NCI-H1092 (cell line): ENCODE data around the gene OR2T2.
"Not testable (repeated sequence)": the region's sequence is repeated elsewhere in the genome, so short reads cannot be mapped to it uniquely, and the experiment has no call there.

Experiments used
- DNase-seq: peaks from one replicate; lab custom pipeline; 2025; lab: John Stamatoyannopoulos, UW

The OR2T2 gene

DNA sequence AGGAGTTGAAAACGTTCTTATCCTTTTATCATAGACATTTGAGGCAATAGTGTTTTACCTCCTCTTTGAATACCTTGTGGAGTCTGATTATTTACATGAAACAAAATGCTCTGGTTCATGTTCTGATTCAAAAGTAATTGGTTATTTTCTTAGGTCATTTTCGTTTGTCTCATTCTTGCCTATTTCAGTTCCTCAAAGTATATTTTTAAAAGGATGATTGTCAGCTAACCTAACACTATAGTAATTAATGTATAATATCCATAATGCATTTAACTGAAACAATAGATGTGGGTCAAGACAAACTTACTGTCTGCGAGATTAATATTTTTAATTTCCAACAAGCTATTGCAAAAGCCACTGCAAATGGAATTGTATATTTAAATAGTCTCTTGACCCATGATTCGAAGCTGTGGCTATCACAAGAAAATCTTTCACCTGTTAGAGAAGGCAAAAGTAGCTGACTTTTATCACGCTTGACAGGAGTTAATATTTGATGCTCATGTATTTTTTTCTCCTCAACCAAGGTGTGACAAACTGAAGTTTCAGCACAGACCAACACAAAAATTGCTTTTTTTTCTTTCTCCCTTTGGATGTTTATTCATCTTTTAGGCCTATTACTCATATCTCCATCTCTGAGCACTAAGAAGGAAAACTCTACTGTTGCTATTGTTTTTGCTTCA lies 5.2 kb downstream of the OR2T2 start:
- not testable (repeated sequence) for DNase-seq

DNA sequence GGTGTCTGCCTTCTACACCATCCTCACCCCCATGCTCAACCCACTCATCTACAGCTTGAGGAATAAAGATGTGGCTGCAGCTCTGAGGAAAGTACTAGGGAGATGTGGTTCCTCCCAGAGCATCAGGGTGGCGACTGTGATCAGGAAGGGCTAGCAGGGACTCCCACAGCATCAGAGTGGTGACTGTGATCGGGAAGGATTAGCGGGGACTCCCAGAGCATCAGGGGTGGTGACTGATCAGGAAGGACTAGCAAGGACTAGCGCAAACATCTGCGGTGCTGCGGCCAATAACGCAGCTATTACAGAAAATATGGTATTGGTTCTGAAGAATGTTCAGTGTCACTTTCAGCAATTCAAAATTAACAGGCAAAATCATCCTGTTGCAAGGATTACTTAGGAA lies 8.2 kb downstream of the OR2T2 start:
- not testable (repeated sequence) for DNase-seq

DNA sequence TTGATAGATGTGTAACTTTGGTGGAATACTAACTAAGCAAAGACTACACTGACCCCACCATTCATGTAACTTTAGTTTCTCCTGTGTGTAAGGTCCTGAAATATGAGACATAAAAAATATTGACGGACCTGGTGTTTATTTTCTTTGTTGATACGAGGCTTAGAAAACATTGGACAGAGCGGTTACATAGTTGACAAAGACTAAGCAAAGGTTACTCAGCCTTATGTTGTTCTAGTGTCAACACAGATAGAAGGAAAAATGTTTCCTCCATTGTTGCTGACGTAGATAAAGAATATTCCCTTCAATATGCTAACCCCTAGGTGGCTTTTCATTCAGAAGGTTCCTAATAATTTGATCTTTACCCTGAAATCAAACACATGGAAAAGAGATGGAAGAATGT lies 9.6 kb downstream of the OR2T2 start:
- DNase-seq = not testable (repeated sequence)

DNA sequence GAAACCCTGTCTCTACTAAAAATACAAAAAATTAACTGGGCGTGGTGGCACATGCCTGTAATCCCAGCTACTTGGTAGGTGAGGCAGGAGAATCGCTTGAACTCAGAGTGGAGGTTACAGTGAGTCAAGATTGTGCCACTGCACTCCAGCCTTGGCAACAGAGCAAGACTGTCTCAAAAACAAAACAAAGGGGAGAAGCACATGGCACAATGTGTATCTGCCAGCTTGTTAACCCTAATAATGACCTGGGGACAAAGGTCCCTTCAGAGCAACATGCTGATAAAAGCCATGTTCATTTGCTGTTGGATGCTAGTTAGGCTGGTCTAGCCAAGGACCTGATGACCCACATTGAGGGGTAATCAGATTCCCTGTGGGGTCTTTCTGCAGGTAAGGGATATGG lies 11.2 kb downstream of the OR2T2 start:
- not testable (repeated sequence) for DNase-seq

DNA sequence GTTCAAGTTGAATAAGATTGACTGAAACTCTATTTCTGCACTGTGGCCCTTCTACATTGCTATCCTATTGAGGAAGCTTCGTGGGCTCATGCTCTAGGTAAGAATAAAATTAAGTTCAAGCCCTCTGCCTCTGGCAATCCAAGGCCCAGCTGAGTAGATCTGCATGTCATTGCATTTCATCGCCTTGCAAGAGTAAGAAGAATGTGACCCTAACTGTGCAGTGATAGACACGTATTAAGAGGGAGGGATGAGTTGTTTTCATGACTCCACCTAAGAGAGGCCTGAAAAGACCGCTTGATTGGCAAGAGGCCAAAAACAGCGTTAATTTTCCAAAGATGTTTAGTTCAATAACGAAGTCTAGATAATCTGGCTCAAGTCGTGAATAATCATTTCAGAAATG lies 13.7 kb downstream of the OR2T2 start:
- not testable (repeated sequence) for DNase-seq

DNA sequence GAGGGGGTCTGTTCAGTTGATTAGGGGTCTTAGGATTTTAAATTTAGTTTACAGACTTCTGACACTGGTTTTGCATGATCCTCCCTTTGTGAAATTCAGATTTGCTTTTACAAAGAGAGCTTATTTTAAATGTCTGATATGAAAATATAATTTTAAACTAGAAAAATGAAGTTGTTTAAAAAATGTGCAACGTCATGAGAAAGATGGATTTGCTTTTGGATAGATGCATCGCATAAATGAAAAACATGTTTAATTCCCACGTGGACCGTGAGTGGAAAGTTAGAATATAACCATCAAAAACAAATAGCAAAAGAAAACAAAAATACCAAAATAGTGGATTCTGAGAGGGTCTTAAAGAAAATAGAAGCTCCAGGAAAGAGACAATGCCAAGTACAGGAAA lies 25.7 kb downstream of the OR2T2 start:
- no peak for DNase-seq

DNA sequence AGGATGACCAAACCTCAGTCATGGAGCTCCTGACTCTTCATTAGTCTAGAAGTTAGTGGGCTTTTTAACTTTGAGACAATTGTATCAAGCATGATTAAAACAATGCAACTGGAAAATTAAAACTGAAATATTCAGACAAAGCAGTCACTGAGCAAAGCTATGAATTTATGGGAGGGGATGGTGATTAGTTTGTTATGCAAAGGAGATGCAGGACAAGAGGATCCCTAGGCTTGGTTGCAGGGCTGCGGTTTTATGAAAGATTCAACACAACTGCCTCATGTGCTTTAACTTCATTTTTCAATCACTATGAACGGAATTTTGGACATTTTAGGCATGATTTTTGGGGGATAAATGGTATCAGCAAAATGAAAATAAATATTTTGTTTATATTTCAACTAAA lies 26.7 kb downstream of the OR2T2 start:
- not testable (repeated sequence) for DNase-seq

DNA sequence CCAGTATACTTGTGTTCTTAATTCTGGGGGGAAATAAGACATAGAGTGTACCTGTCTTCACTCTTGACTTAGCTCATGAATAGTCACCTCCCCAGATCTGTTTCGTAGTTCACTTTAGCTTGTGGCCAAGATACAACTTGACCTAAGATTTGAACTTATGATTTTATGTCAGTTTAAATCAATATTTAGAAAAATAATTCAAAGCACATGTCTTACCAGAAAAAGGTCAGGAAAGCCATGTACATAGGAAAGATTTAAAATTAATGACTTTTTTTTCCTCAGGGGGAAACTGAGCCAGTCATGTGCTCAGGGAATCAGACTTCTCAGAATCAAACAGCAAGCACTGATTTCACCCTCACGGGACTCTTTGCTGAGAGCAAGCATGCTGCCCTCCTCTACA lies 27.6 kb downstream of the OR2T2 start, which contains the start of gene OR2T3:
OR2T3 (plus strand) TSS at position 301 of the 400 bp plus-strand sequence; CDS start at position 301, 0 bp downstream.
- DNase-seq = not testable (repeated sequence)

DNA sequence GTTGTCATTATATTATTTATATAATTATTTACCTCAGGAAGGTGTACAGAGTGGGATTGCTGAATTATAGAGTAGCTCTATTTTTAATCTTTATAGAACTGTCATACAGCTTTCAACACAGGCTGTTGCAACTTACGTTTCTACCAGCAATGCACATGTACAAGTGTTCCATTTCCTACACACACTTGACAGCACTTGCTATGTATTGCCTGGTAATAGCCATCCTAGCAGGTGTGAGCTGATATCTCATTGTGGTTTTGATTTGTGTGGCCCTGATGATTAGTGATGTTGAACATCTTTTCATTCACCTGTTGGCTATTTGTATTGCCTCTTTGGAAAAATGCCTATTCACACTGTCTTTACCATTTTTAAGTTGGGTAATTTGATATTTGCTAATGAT lies 30.2 kb downstream of the OR2T2 start:
- DNase-seq = not testable (repeated sequence)

DNA sequence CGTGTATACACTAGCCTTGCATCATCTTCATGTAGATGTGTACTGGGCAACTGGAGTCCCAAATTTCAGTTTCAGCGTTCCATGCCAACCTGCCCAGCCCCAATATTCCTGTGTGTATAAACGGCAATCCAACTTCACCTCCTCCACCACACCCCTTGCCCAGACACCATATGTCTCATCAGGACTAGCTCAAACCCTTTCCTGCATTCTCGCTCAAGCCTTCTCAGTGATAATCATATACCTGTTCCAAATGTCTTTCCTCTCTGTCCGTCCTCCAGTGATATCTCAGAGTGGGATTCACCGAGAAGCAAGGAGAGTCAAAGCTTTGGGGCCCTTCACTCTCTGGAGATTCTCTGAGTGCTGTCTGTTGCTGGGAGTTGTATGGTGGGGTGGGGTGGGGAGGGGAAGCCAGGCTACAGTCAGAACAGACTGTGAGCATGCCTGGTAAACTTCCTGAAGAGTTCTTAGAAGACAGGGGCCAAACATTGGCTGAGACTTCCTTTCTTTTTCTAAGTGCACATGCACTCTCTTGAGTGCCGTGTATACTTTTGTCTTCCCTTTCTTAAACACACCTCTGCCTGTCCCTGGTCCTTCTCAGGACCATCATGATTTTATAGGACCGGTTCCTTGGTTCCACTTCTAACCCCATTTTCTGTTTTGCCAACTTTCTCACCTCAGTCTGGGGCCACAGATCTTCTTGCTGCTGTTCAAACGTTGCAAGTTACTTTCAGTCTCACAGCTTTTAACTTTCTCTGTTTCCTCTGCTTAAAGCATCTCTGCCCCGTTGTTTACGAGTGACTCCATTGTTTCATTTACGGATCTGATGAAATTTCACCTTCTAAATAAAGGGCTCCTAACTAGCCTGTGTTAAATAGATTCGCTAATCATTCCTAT lies 36.5 kb downstream of the OR2T2 start:
- DNase-seq = not testable (repeated sequence)

DNA sequence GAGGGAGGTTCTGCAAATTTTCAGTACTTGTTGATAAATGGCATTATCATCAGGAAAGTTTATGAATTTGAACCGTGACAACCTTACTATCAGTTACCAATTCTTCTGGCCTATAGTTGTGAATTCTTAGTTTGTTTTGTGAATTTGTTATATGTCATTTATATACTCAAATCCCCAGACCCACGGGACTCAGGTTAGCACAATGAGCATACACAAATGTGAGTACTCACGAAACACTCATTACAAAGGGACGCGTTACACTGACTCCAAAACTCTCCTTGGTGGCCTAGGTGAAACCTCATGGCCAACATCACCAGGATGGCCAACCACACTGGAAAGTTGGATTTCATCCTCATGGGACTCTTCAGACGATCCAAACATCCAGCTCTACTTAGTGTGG lies 42.9 kb downstream of the OR2T2 start, which contains the start of gene OR2T5:
OR2T5 (plus strand) TSS at position 301 of the 400 bp plus-strand sequence; CDS start at position 301, 0 bp downstream.
- not testable (repeated sequence) for DNase-seq

DNA sequence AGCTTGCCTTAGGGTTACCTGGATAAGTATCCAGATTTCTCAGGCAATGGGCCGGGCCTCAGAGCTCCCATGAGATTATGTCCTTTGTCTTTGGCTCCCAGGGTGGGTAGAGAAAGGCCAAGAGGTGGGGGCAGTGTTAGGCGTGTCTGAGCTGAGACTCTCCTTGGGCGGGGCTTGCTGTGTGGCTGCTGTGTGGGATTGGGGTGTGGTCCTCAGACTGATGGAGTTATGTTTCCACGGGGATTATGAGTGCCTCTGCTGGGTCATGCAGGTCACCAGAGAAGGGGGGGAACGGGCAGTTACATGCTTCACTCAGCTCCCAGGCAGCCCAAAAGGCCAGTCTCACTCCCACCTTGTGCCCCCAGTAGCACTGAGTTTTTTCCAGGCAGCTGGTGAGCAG lies 51.2 kb downstream of the OR2T2 start:
- not testable (repeated sequence) for DNase-seq

DNA sequence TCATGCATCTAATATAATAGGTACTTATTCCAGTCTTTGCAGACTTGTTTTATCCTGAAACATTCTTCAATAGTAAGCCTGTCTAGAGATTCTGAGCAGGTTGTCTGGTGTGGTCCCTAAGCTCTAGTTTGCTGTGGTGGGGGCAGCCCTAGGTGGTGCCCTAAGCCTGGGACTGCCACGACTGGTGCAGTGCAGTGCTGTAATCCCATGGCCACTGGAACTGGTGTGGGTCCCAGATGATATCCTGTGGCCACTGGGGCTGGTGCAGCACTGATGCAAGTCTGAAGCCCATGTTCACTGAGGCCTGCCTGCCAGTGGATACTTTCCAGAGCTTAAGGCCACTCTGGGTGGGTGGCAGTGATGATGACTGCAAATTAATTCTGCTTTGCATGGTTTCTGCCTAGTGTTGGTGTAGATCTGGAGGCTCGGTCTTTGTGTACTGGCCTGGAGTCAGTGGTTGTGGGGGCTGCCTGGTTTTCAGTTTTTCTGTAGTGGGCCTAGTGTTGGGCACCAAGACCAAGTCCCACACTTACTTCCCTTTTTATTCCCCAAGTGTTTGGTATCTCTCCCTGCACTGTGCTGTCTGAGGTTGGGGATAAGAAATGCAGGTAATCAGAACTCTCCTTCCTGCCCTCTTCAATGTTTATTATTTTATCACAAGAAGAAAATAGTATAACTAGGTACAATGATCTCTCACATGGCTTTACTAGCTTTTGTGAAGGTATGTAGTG lies 55.0 kb downstream of the OR2T2 start:
- DNase-seq = not testable (repeated sequence)
